PC-9 (cell line): Measurements from ENCODE around the gene CBL. TPM values are rescaled to one million over a fixed set of nuclear protein-coding genes. Genes with fewer than 3 reads are reported as not detected.

ENCODE experiments used
- BruUV-seq: library from RNA; stranded (reverse); fragments of 400-500 nt; replicated peaks from 2 replicates; lab custom pipeline; 2021; lab: Mats Ljungman, UMichigan
- CTCF ChIA-PET: fragments of 300-600 bp; sonication (Branson Sonifier 250); formaldehyde crosslinking; loops from one replicate; lab custom pipeline; 2022; ENCODE audit warnings: antibody characterized with exemption; lab: Charles Lee
- POLR2A ChIA-PET: fragments of 300-600 bp; sonication (Branson Sonifier 250); formaldehyde crosslinking; loops from one replicate; lab custom pipeline; 2022; ENCODE audit warnings: antibody characterized with exemption; ENCODE audit not compliant: unreplicated experiment; lab: Charles Lee
- DNase-seq, 2 experiments: peaks; one replicate each; pipeline versions ENCODE4 v3.0.0 to v3.0.0-alpha.2; 2015 to 2022; ENCODE audit warnings: mixed read lengths in 1 of 2
- H2AFZ ChIP-seq: fragments of 200-600 bp; sonication (generic); 2 replicates; pipeline ENCODE4 v1.8.1; 2017; ENCODE audit warnings: antibody characterized with exemption
- H3F3A ChIP-seq: fragments of 200-600 bp; sonication (generic); 2 replicates; pipeline ENCODE4 v1.8.1; 2017; ENCODE audit warnings: antibody characterized with exemption, mild to moderate bottlenecking, low read depth; ENCODE audit not compliant: insufficient read depth
- H3K27ac ChIP-seq: fragments of 200-600 bp; sonication (generic); 2 replicates; pipeline ENCODE4 v1.6.1; 2016; ENCODE audit warnings: mixed run types
- H3K27me3 ChIP-seq: fragments of 200-600 bp; sonication (generic); 2 replicates; pipeline ENCODE4 v1.6.1; 2016; ENCODE audit warnings: low read depth, mixed run types; ENCODE audit not compliant: insufficient read depth
- H3K36me3 ChIP-seq: fragments of 200-600 bp; sonication (generic); 2 replicates; pipeline ENCODE4 v1.6.1; 2016; ENCODE audit warnings: low read depth, mixed run types
- H3K4me1 ChIP-seq: fragments of 200-600 bp; sonication (generic); replicated peaks from 2 replicates; pipeline ENCODE4 v1.6.1; 2016; ENCODE audit warnings: mixed run types; ENCODE audit not compliant: insufficient read depth
- H3K4me2 ChIP-seq: fragments of 200-600 bp; sonication (generic); 2 replicates; pipeline ENCODE4 v1.6.1; 2017; ENCODE audit warnings: mixed run types
- H3K4me3 ChIP-seq: fragments of 200-600 bp; sonication (generic); 2 replicates; pipeline ENCODE4 v1.6.1; 2016; ENCODE audit warnings: mixed run types
- H3K79me2 ChIP-seq: fragments of 200-600 bp; sonication (generic); 2 replicates; pipeline ENCODE4 v1.6.1; 2017; ENCODE audit warnings: low read depth, mixed run types
- H3K9me2 ChIP-seq: fragments of 200-600 bp; sonication (generic); 2 replicates; pipeline ENCODE4 v1.8.1; 2017; ENCODE audit warnings: mild to moderate bottlenecking; ENCODE audit not compliant: insufficient read depth
- H3K9me3 ChIP-seq: fragments of 200-600 bp; sonication (generic); 2 replicates; pipeline ENCODE4 v1.8.1; 2016; ENCODE audit warnings: low read depth; ENCODE audit not compliant: insufficient read depth
- H4K20me1 ChIP-seq: fragments of 200-600 bp; sonication (generic); 2 replicates; pipeline ENCODE4 v1.8.1; 2017; ENCODE audit not compliant: insufficient read depth
- EZH2 ChIP-seq: fragments of 200-600 bp; sonication (generic); IDR thresholded peaks from 2 replicates; pipeline ENCODE4 v1.8.0; 2017; ENCODE audit warnings: antibody characterized with exemption, low read depth
- intact Hi-C: fragments of 100-400 bp; cut with micrococcal nuclease; formaldehyde crosslinking; loops from one replicate; pipeline ENCODE4 v1.10.0; 2022; ENCODE audit not compliant: unreplicated experiment
- total RNA-seq: library from RNA; stranded (reverse); gene quantifications from 2 replicates; pipeline ENCODE4 v1.2.3, GENCODE V29; 2021
- TF ChIP-seq, protein P1 (sequence below): fragments of 200-600 bp; sonication (generic); conservative IDR thresholded peaks from 2 replicates; pipeline ENCODE4 v1.6.1; 2017; ENCODE audit warnings: mixed run types, antibody characterized with exemption, mild to moderate bottlenecking, moderate library complexity

CBL gene
- total RNA-seq, 1 experiment from 2014 or later, result 32.9 TPM

DNA sequence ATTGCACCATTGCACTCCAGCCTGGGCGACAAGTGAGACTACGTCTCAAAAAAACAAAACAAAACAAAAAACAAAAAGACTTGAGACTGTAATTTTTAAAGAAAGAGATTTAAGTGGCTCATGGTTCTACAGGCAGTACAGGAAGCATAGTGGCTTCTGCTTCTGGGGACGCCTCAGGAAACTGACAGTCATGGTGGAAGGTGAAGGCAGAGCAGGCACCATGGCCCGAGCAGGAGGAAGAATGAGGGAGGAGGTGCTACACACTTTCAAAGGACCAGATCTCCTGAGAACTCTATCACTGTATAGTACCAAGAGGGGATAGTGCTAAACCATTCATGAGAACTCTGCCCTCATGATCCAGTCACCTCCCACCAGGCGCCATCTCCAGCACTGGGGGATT lies 52.0 kb downstream of the CBL start:
- POLR2A ChIA-PET, result no interaction called here
- no peak for TF ChIP-seq EZH2
- TF ChIP-seq, protein P1, sequence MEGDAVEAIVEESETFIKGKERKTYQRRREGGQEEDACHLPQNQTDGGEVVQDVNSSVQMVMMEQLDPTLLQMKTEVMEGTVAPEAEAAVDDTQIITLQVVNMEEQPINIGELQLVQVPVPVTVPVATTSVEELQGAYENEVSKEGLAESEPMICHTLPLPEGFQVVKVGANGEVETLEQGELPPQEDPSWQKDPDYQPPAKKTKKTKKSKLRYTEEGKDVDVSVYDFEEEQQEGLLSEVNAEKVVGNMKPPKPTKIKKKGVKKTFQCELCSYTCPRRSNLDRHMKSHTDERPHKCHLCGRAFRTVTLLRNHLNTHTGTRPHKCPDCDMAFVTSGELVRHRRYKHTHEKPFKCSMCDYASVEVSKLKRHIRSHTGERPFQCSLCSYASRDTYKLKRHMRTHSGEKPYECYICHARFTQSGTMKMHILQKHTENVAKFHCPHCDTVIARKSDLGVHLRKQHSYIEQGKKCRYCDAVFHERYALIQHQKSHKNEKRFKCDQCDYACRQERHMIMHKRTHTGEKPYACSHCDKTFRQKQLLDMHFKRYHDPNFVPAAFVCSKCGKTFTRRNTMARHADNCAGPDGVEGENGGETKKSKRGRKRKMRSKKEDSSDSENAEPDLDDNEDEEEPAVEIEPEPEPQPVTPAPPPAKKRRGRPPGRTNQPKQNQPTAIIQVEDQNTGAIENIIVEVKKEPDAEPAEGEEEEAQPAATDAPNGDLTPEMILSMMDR, result no peak
- H2AFZ ChIP-seq, result no peak overlapping the region
- H3K4me3 ChIP-seq, result no peak overlapping the region
- H3K27me3 ChIP-seq, result no peaks in the 10 kb centered on the region
- no peaks in the 10 kb centered on the region for H3K9me2 ChIP-seq
- BruUV-seq, result no TSS peak
- CTCF ChIA-PET, result no interaction called here
- no peaks in the 10 kb centered on the region; the same call in 1 of the 2 replicates for H3K36me3 ChIP-seq
- H3K79me2 ChIP-seq, result peaks cover 38% of the 10 kb centered on the region
- H3K9me3 ChIP-seq, result no peaks in the 10 kb centered on the region
- DNase-seq, result no peak
- H4K20me1 ChIP-seq, result peaks cover 13% of the 10 kb centered on the region; the same call in 1 of the 2 replicates
- no peaks in the 10 kb centered on the region for H3K4me1 ChIP-seq
- no peak overlapping the region for H3K4me2 ChIP-seq
- H3K27ac ChIP-seq, result no peak overlapping the region
- intact Hi-C loops, result no loop called here
- H3F3A ChIP-seq, result 0 out of 2 replicates have a peak, but pooled peaks cover 4% of the 10 kb centered on the region

DNA sequence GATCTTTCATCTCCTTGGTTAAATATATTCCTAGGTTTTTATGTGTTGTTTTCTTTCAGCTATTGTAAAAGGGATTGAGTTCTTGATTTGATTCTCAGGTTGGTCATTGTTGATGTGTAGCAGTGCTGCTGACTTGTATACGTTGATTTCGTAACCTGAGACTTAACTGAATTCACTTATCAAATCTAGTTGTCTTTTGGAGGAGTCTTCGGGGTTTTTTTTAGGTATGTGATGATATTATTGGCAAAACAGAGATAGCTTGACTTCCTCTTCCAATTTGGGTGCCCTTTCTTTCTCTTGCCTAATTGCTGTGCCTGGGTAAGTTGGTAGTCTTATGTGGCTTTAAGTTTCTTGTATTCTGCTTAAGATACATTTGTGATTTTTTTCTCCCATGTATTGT lies 52.8 kb downstream of the CBL start:
- Histone ChIP-seq H3K4me1 (no peaks in the 10 kb centered on the region), H3K4me2 (no peak overlapping the region), H3K9me2 (no peaks in the 10 kb centered on the region), H3K27ac (no peak overlapping the region), H3F3A (0 out of 2 replicates have a peak, but pooled peaks cover 4% of the 10 kb centered on the region), H4K20me1 (peaks cover 13% of the 10 kb centered on the region; the same call in 1 of the 2 replicates), H3K36me3 (no peaks in the 10 kb centered on the region; the same call in 1 of the 2 replicates), H3K9me3 (no peaks in the 10 kb centered on the region), H3K4me3 (no peak overlapping the region), H2AFZ (no peak overlapping the region), H3K27me3 (no peaks in the 10 kb centered on the region), H3K79me2 (peaks cover 39% of the 10 kb centered on the region)
- no peak for DNase-seq
- CTCF ChIA-PET, result interaction anchor here (0.6 to 0.7 kb wide), 2 partner anchors 36 to 79 kb away, joined by 3 read pairs; no protein-coding TSS in a partner anchor
- POLR2A ChIA-PET, result no interaction called here
- no TSS peak for BruUV-seq
- TF ChIP-seq EZH2, result no peak
- TF ChIP-seq, protein P1, result no peak
- intact Hi-C loops, result no loop called here

DNA sequence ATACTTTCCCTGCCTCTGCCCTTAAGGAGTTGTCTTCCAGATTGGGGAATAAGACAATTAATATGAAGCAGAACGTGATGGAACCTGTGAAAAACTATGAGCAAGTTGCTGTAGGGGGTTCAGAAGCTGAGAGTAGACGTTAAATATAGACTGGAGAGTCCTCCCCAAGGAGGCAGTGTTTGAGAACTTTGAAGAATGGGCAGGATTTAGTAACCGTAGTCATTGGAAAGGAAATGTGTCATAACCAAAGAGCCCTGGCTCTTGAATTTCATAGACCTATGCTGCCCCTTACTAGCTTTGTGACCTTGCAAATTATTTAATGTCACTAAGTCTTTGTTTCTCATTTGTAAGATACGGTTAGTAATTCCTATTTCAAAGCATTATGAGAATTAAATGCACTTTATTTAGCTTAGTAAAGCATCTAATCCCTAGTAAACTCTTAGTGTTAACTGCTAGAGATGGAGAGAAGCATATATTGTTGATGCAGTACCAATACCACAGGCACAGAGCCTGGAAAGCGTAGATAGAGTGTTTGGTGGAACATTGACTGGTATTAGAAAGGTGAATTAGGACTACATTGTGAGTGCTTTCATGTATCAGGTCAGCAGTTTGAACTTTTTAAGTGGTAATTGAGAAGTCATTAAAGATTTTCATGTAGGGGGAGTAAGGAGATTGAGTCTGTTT lies 56.7 kb downstream of the CBL start:
- H2AFZ ChIP-seq, result no peak overlapping the region
- peaks cover 21% of the 10 kb centered on the region for H4K20me1 ChIP-seq
- H3K9me2 ChIP-seq, result no peaks in the 10 kb centered on the region
- peaks cover 18% of the 10 kb centered on the region; the same call in 1 of the 2 replicates for H3F3A ChIP-seq
- intact Hi-C loops, result no loop called here
- H3K4me1 ChIP-seq, result no peaks in the 10 kb centered on the region
- H3K36me3 ChIP-seq, result no peaks in the 10 kb centered on the region
- ChIA-PET CTCF (interaction anchor here (0.6 kb wide), 1 partner anchor 8 kb away, joined by 4 read pairs; no protein-coding TSS in a partner anchor), POLR2A (no interaction called here)
- no peaks in the 10 kb centered on the region for H3K9me3 ChIP-seq
- H3K4me3 ChIP-seq, result no peak overlapping the region
- BruUV-seq, result no TSS peak
- peaks cover 58% of the 10 kb centered on the region for H3K79me2 ChIP-seq
- no peak for TF ChIP-seq EZH2
- TF ChIP-seq, protein P1, result no peak
- H3K27me3 ChIP-seq, result no peaks in the 10 kb centered on the region
- no peak overlapping the region for H3K27ac ChIP-seq
- DNase-seq, result no peak
- no peak overlapping the region for H3K4me2 ChIP-seq
